Gastroesophageal sphincter (tissue), 4 donors: ENCODE data around the gene SCGB1C2. TPM values are rescaled to one million over a fixed set of nuclear protein-coding genes. Genes with fewer than 3 reads are reported as not detected.

ENCODE experiments used
- ATAC-seq: fragments of 150-250 bp; one replicate; pipeline ENCODE4 v1.9.1; 2016; ENCODE audit warnings: mild to moderate bottlenecking, moderate library complexity
- H3K27ac ChIP-seq, 4 donors: fragments of 200-600 bp; sonication (generic) in 3 of 4; 1 replicate in 3 of 4; 2 replicates in 1 of 4; pipeline ENCODE4 v1.5.1; 2016 to 2019
- H3K27me3 ChIP-seq: fragments of 200-600 bp; sonication (generic); one replicate; pipeline ENCODE4 v1.5.1; 2019
- H3K36me3 ChIP-seq, 2 donors: fragments of 200-600 bp; sonication (generic); one replicate each; pipeline ENCODE4 v1.5.1; 2019; ENCODE audit warnings: control low read depth in 1 of 2
- H3K4me1 ChIP-seq, 3 donors: fragments of 200-600 bp; sonication (generic); 1 replicate in 2 of 3; 2 replicates in 1 of 3; pipeline ENCODE4 v1.5.1; 2016 to 2019; ENCODE audit warnings: control low read depth in 2 of 3
- H3K4me3 ChIP-seq, 2 donors: fragments of 200-600 bp; sonication (generic); one replicate each; pipeline ENCODE4 v1.5.1; 2019; ENCODE audit warnings: mild to moderate bottlenecking in 1 of 2, moderate library complexity in 1 of 2
- H3K9me3 ChIP-seq, 3 donors: fragments of 200-600 bp; sonication (generic); one replicate each; pipeline ENCODE4 v1.5.1; 2017 to 2019; ENCODE audit warnings: control low read depth in 2 of 3
- EP300 ChIP-seq: sonication (generic); formaldehyde crosslinking; IDR thresholded peaks from one replicate; pipeline ENCODE4 v1.6.1; 2017; ENCODE audit warnings: antibody characterized with exemption, mild to moderate bottlenecking
- POLR2A ChIP-seq, 2 donors: fragments of 450-650 bp; IDR thresholded peaks; one replicate each; pipeline ENCODE4 v1.6.1; 2017; ENCODE audit warnings: antibody characterized with exemption in 2 of 2, mild to moderate bottlenecking in 2 of 2, moderate library complexity in 1 of 2
- POLR2AphosphoS5 ChIP-seq: sonication (generic); formaldehyde crosslinking; IDR thresholded peaks from one replicate; pipeline ENCODE4 v1.6.1; 2017; ENCODE audit warnings: antibody characterized with exemption
- WGBS, 2 donors: methylation state at CpG; one replicate each; pipeline ENCODE4 v1.1.5; 2018; ENCODE audit warnings: low coverage in 1 of 2; 5-methylcytosine and 5-hydroxymethylcytosine counted together
- total RNA-seq, 4 donors: library from RNA; depleted of rRNA; stranded (reverse); fragments of >200 nt; gene quantifications; one replicate each; pipeline ENCODE4 v1.1.0, GENCODE V29; 2016
- TF ChIP-seq, protein P1 (sequence below), 4 experiments: fragments of 200-600 bp in 2 of 4; fragments of 450-650 bp in 2 of 4; sonication (generic) in 1 of 4; IDR thresholded peaks; one replicate each; pipeline ENCODE4 v1.5.1; 2017 to 2019; ENCODE audit warnings: antibody characterized with exemption in 4 of 4, mild to moderate bottlenecking in 2 of 4, moderate library complexity in 2 of 4

Gene SCGB1C2
- total RNA-seq, 4 donors from 2014 or later, result not detected

DNA sequence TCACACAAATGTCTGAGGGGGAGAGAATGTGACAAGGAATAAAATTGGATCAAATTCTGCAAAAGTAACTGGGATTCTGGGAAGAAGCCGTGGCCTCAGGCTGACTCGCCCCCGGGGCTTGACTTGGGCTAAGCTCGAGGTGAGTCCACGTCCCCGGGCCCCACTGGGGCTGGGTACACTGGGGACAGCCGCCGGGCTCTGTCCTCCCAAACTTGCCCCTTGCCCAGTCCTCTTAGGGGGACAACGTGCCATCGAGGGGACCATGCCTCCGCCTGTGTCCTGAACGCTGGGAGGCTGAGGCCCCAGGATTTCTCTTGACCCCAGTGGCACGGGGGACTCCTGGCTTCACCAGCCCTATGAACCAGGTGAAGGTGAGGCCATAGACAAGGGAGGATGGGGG is 23.0 kb downstream of the SCGB1C2 start:
- TF ChIP-seq EP300, result no peak

DNA sequence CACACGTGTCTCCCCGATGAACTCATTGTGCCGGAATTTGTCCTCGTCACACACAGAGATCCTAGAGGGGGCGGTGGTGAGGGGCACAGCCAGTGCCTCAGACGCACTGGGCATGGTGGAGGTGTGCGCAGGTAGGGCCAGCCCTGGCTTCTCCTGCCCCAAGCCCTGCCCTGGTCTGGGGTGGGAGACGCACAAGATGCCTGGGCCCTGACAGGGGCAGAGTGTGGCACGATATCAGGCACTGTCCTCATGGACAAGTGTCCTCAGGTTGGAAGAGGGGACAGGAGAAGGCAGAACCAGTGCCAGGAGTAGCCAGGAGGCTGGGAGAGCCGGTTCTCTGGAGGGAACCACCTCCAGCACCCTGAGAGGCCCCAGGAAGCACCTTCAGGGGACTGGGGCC is 24.1 kb downstream of the SCGB1C2 start:
- no peaks in the 10 kb centered on the region for H3K9me3 ChIP-seq
- 90% methylated on average over 2 of the region's 10 CpGs; no CpG with 5 or more reads in 1 of the 2 donors for WGBS, 2 donors
- TF ChIP-seq, protein P1, sequence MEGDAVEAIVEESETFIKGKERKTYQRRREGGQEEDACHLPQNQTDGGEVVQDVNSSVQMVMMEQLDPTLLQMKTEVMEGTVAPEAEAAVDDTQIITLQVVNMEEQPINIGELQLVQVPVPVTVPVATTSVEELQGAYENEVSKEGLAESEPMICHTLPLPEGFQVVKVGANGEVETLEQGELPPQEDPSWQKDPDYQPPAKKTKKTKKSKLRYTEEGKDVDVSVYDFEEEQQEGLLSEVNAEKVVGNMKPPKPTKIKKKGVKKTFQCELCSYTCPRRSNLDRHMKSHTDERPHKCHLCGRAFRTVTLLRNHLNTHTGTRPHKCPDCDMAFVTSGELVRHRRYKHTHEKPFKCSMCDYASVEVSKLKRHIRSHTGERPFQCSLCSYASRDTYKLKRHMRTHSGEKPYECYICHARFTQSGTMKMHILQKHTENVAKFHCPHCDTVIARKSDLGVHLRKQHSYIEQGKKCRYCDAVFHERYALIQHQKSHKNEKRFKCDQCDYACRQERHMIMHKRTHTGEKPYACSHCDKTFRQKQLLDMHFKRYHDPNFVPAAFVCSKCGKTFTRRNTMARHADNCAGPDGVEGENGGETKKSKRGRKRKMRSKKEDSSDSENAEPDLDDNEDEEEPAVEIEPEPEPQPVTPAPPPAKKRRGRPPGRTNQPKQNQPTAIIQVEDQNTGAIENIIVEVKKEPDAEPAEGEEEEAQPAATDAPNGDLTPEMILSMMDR (IDR thresholded peaks at IDR 0.05), result no peak
- TF ChIP-seq EP300 (no peak), POLR2AphosphoS5 (no peak), POLR2A (IDR thresholded peaks at IDR 0.05) (no peak)
- no peak overlapping the region for H3K27ac ChIP-seq
- H3K4me1 ChIP-seq, result no peaks in the 10 kb centered on the region
- H3K4me3 ChIP-seq, result no peak overlapping the region
- H3K27me3 ChIP-seq, result no peaks in the 10 kb centered on the region
- H3K36me3 ChIP-seq, result no peaks in the 10 kb centered on the region
- no peak for ATAC-seq

More for the DNA sequence above, 23.0 kb downstream of the SCGB1C2 start:
- H3K4me1 ChIP-seq, result no peaks in the 10 kb centered on the region
- no peaks in the 10 kb centered on the region for H3K36me3 ChIP-seq
- H3K27ac ChIP-seq, result no peak overlapping the region
- no peaks in the 10 kb centered on the region for H3K9me3 ChIP-seq
- ATAC-seq, result no peak
- H3K27me3 ChIP-seq, result no peaks in the 10 kb centered on the region
- WGBS, 2 donors, result 91% methylated on average over 4 of the region's 13 CpGs; no CpG with 5 or more reads in 1 of the 2 donors
- no peak overlapping the region for H3K4me3 ChIP-seq

DNA sequence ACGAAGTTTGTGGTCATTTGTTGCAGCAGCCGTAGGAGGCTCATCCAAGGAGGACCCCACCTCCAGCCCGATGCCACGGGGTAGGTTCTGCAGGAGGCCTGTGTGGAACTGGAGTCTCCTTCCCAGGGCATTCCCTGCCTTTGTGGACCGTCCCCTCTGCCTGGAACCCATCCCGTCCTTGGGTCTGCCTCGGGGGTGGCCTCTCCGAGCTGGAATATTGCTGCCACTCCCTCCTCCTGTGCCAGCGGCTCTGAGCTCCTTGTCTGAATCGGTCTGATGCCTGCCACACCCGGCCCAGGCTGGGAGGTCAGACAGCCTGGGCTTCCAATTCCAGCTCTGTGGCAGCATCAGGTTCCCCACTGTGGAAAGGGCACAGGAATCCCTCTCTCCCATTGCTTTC is 25.3 kb downstream of the SCGB1C2 start:
- no peaks in the 10 kb centered on the region for H3K36me3 ChIP-seq
- TF ChIP-seq POLR2AphosphoS5, result no peak
- TF ChIP-seq POLR2A (IDR thresholded peaks at IDR 0.05), result no peak
- TF ChIP-seq EP300, result no peak
- TF ChIP-seq, protein P1 (IDR thresholded peaks at IDR 0.05), result no peak
- H3K27ac ChIP-seq, result no peak overlapping the region
- no CpG with 5 or more reads among the region's 11 CpGs for WGBS, 2 donors
- no peaks in the 10 kb centered on the region for H3K9me3 ChIP-seq
- ATAC-seq, result no peak
- no peaks in the 10 kb centered on the region for H3K27me3 ChIP-seq
- no peaks in the 10 kb centered on the region for H3K4me1 ChIP-seq
- H3K4me3 ChIP-seq, result no peak overlapping the region

DNA sequence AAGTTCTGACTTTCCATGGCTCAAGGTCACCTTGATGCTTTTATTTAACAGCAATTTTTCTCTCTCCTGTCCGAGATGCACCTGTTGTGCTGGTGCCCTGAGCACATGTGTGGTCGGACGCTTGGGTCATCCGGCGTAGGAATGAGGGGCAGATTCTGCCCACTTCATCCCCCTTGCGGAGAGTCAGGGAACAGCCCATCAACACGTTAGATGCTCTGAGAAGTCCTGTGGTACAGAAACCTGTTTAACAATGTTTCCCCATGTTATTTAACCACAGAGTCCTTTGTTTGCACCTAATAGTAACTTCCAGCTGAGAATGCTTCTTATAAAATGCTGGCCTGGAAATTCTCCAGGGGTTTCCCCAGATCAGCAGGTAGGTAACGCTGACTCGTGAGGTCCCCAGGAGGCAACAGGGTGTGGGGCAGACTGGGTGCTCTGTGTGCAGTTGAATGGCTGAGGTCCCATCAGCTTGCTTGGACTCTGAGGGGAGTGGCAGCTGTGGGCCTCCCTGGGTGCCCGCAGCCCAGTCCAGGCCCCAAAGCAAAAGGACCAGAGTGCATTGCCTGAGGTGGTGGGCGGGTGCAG is 26.2 kb downstream of the SCGB1C2 start:
- TF ChIP-seq EP300, result no peak
- no peak for TF ChIP-seq POLR2AphosphoS5
- no peak for TF ChIP-seq POLR2A (IDR thresholded peaks at IDR 0.05)
- TF ChIP-seq, protein P1 (IDR thresholded peaks at IDR 0.05), result no peak
- Histone ChIP-seq H3K9me3 (no peaks in the 10 kb centered on the region), H3K36me3 (no peaks in the 10 kb centered on the region), H3K4me3 (no peak overlapping the region), H3K4me1 (no peaks in the 10 kb centered on the region), H3K27ac (no peak overlapping the region), H3K27me3 (no peaks in the 10 kb centered on the region)
- ATAC-seq, result no peak
- WGBS, 2 donors, result 78 to 92% methylated on average over 2 to 7 of the region's 11 CpGs

DNA sequence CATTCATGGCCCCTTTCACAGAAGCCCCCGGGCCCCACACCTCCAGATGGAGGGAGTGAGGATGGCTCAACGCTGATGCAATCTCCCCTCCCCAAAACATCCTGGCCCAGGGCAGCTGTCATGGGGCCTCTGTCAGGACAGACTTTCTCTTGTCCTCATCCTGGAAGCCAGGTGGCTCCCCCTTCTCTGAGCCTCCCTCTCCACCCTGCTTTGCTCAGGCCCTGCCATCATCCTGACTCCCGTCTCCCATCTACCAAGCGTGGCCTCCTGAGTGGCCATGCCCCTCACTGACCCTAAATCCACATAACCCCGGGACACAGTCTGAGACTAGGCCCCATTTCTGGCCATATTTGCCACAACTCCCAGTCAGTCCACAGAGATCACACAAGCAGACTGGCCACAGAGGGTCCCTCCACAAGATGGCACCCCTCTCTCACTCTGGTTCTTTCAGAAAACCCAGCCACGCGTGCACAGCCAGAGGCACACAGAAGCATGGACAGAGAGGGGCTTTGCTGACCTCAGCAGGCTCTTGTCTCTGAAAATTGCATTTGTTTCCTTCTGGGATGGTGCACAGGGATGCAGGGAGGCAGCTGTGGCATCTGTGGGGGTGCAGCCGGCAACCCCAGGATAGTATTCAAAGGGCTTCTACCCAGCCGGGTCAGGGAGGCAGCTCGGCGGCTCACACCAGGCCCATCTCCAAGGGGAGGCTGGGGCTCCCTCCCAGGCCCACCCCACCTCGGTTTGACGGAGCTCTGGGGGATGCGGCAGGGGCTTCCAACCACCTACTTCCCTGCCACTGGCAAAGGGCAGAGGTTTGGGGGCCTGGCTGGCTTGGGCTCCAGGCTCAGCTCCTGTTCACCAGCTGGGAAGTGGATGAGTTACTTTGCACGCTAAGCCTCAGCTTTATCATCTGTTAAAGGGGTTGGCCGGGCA is 27.2 kb downstream of the SCGB1C2 start:
- no peaks in the 10 kb centered on the region for H3K36me3 ChIP-seq
- no peaks in the 10 kb centered on the region for H3K9me3 ChIP-seq
- WGBS, 2 donors, result 35 to 41% methylated on average over 3 to 4 of the region's 16 CpGs
- no peak for TF ChIP-seq POLR2AphosphoS5
- TF ChIP-seq, protein P1 (IDR thresholded peaks at IDR 0.05), result peak in 3 of 4 experiments; percentile 25 to 52 (median 29)
- no peaks in the 10 kb centered on the region for H3K27me3 ChIP-seq
- H3K4me1 ChIP-seq, result no peaks in the 10 kb centered on the region
- ATAC-seq, result peak; percentile 50
- no peak overlapping the region for H3K27ac ChIP-seq
- H3K4me3 ChIP-seq, result no peak overlapping the region
